Adipocyte (in vitro differentiated cells): Measurements from ENCODE around the gene CEBPG.

Experiments used
- DNase-seq: peaks from one replicate; pipeline ENCODE4 v3.0.0-alpha.2; 2015; ENCODE audit warnings: low read depth
- H3K27me3 ChIP-seq: replicated peaks from 2 replicates; pipeline ENCODE4 v1.7.0; 2013; ENCODE audit warnings: mild to moderate bottlenecking, low read length, moderate library complexity; ENCODE audit not compliant: control insufficient read depth, insufficient read depth
- H3K36me3 ChIP-seq: 2 replicates; pipeline ENCODE4 v1.7.0; 2013; ENCODE audit warnings: low read length, mild to moderate bottlenecking, moderate library complexity; ENCODE audit not compliant: control insufficient read depth, insufficient read depth, severe bottlenecking
- H3K4me1 ChIP-seq: 2 replicates; pipeline ENCODE4 v1.7.0; 2013; ENCODE audit warnings: mild to moderate bottlenecking, low read length, moderate library complexity; ENCODE audit not compliant: control insufficient read depth, insufficient read depth
- H3K4me3 ChIP-seq: 2 replicates; pipeline ENCODE4 v1.7.0; 2013; ENCODE audit warnings: mild to moderate bottlenecking, low read length, moderate library complexity
- H3K9ac ChIP-seq: 2 replicates; pipeline ENCODE4 v1.7.0; 2013; ENCODE audit warnings: mild to moderate bottlenecking, low read length, moderate library complexity
- H3K9me3 ChIP-seq: 2 replicates; pipeline ENCODE4 v1.7.0; 2013; ENCODE audit warnings: mild to moderate bottlenecking, low read length, moderate library complexity; ENCODE audit not compliant: control insufficient read depth

The CEBPG gene

DNA sequence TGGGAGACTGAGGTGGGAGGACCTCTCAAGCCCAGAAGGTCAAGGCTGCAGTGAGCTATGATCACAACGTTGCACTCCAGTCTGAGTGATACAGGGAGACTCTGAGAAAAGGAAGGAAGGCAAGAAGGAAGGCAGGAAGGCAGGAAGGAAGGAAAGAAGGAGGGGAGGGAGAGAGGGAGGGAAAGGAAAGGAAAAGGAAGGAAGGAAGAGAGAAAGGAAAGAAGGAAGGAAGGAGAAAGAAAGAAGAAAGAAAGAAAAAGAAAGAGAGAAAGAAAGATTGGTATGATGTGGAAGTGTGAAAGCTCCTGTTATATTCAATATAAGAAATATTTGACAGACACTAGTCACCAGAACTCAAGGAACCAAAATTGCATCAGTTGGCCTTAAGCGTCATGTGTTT lies 32.5 kb upstream of the CEBPG start:
- no peaks in the 10 kb centered on the region for H3K36me3 ChIP-seq
- no peak for DNase-seq
- no peak overlapping the region for H3K9ac ChIP-seq
- H3K4me3 ChIP-seq, result no peak overlapping the region
- peaks cover 10% of the 10 kb centered on the region for H3K4me1 ChIP-seq
- peaks cover 36% of the 10 kb centered on the region for H3K27me3 ChIP-seq
- H3K9me3 ChIP-seq, result no peaks in the 10 kb centered on the region

DNA sequence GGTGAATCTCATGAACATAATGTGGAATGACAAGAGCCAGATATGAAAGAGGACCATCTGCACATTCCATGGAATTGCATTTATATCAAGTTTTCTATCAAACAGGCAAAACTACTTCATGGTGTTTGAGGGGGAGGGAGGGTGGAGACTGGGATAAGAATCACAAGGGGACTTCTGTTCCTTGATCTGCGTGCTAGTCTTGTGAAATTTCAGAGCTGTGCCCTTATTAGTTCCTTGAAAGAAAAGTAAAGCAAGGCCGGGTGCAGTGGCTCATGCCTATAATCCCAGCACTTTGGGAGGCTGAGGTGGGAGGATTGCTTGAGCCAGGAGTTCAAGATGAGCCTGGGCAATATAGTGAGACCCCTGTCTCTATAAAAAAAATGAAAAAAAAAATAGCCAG lies 30.2 kb upstream of the CEBPG start:
- H3K27me3 ChIP-seq, result peaks cover 45% of the 10 kb centered on the region

DNA sequence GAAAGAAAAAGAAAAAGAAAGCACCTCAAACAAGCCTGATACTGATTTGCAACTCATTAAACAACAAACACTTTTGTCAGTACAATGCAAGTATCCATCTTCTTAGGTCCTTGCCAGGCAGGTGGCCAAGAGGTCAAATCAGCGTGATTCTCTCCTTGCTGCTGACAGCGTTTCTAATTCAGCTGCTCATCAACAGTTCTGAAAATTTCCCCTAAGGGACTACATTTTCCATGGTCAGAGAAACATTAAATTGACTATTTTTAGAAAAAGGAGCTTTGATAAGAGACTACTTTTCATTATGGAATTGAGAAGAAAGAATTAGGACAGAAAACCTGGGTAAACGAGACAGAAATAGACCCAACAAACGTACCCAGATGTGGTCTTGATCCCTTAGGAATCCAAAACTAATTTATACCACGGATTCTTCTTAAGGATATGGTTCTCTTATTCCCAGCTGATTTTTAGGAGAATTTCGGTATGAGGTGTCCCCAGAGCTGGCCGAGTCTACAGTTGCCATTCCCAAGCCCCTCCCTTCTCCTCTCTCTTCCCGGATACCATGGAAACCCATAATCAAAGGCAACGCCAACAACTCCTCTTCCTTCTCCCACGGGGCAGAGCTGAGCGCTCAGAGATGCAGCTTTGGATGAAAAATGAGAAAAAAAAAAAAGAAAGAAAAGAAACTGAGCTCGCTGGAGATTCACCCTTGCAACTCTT lies 29.5 kb upstream of the CEBPG start:
- Histone ChIP-seq H3K4me1 (peaks cover 21% of the 10 kb centered on the region), H3K27me3 (peaks cover 45% of the 10 kb centered on the region), H3K9ac (no peak overlapping the region), H3K9me3 (no peaks in the 10 kb centered on the region), H3K36me3 (no peaks in the 10 kb centered on the region), H3K4me3 (peak overlapping the region; percentile 42)
- peak; percentile 20 for DNase-seq

More for the DNA sequence above, 30.2 kb upstream of the CEBPG start:
- no peak overlapping the region for H3K4me3 ChIP-seq
- H3K9ac ChIP-seq, result no peak overlapping the region
- no peak for DNase-seq
- H3K4me1 ChIP-seq, result peaks cover 14% of the 10 kb centered on the region
- H3K9me3 ChIP-seq, result no peaks in the 10 kb centered on the region
- no peaks in the 10 kb centered on the region for H3K36me3 ChIP-seq

DNA sequence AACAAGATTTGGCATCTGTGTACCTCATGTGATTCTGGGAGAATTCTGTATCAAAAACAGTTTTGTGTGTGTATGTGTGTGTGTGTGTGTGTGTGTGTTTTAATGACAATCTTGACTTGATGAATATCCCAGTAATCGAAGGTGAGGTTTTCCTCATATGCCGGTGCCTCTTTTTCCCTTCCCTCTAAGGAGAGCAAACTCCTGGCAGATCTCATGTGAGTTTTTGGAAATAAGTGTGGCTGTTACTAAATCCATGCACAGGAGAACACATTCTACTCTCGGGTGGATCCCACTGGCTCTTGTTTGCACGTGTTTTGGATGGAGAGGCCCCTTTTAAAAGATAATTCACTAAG lies 29.0 kb upstream of the CEBPG start:
- H3K36me3 ChIP-seq, result no peaks in the 10 kb centered on the region
- H3K4me3 ChIP-seq, result peak overlapping the region; percentile 42
- DNase-seq, result no peak
- H3K4me1 ChIP-seq, result peaks cover 24% of the 10 kb centered on the region
- H3K27me3 ChIP-seq, result peaks cover 45% of the 10 kb centered on the region
- no peak overlapping the region for H3K9ac ChIP-seq
- H3K9me3 ChIP-seq, result no peaks in the 10 kb centered on the region

DNA sequence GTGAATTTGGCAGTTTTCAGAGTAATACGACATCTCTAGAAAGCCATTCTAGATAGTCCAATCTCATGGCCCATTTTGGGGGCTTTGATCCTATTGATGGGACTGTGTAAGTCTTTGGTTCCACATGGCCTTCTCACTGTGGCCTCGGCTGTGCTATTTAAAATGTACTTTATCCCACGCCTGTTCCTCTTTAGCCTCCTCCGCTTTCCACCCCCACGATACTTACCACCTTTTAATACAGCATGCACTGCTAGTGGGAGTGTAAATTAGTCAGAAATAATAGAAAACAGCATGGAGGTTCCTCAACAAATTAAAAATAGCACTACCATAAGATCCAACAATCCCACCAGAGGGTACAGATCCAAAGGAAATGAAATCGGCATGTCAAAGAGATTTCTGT lies 28.3 kb upstream of the CEBPG start:
- Histone ChIP-seq H3K9me3 (no peaks in the 10 kb centered on the region), H3K9ac (no peak overlapping the region), H3K27me3 (peaks cover 45% of the 10 kb centered on the region), H3K4me3 (no peak overlapping the region), H3K4me1 (peaks cover 27% of the 10 kb centered on the region), H3K36me3 (no peaks in the 10 kb centered on the region)
- DNase-seq, result no peak

DNA sequence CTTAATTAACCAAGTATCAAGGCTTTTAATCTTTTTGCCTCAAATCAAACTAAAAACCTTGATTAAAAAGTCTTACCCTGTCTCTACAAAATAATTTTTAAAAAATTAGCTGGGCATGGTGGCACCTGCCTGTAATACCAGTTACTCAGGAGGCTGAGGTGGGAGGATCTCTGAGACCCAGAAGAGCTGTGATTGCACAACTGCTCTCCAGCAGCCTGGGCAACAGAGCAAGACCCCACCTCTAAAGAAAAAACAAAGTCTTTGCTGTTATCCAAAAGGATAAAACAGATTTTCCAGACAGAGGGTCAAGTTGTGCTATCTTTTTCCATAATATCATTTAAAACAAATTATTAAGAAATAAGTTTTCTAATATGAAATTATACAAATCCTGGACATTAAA lies 26.8 kb upstream of the CEBPG start:
- no peak for DNase-seq

DNA sequence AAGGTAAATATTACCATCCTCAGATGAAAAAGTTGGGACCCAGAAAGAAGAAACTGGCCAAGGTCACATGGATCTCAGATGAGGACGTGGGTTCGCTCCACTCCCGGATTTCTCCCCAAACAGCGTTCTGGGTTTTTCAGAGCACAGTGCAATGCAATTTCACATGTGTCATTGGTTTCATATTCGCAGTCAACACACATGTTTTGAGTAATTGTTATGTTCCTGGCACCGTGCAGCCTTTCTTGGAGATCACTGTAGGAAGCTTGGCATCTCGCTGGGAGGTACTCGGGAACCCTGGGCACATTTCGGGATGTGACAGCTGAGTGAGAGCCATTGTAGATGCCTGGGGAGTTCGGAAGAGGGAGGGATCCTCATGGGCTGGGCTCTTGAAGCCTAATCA lies 26.2 kb upstream of the CEBPG start:
- DNase-seq, result no peak
- H3K9ac ChIP-seq, result no peak overlapping the region
- H3K27me3 ChIP-seq, result peaks cover 38% of the 10 kb centered on the region
- H3K36me3 ChIP-seq, result no peaks in the 10 kb centered on the region
- H3K4me1 ChIP-seq, result peaks cover 34% of the 10 kb centered on the region
- H3K4me3 ChIP-seq, result no peak overlapping the region
- no peaks in the 10 kb centered on the region for H3K9me3 ChIP-seq

More for the DNA sequence above, 26.8 kb upstream of the CEBPG start:
- peaks cover 41% of the 10 kb centered on the region for H3K27me3 ChIP-seq
- H3K36me3 ChIP-seq, result no peaks in the 10 kb centered on the region
- no peaks in the 10 kb centered on the region for H3K9me3 ChIP-seq
- no peak overlapping the region for H3K4me3 ChIP-seq
- H3K9ac ChIP-seq, result no peak overlapping the region
- peaks cover 34% of the 10 kb centered on the region for H3K4me1 ChIP-seq

DNA sequence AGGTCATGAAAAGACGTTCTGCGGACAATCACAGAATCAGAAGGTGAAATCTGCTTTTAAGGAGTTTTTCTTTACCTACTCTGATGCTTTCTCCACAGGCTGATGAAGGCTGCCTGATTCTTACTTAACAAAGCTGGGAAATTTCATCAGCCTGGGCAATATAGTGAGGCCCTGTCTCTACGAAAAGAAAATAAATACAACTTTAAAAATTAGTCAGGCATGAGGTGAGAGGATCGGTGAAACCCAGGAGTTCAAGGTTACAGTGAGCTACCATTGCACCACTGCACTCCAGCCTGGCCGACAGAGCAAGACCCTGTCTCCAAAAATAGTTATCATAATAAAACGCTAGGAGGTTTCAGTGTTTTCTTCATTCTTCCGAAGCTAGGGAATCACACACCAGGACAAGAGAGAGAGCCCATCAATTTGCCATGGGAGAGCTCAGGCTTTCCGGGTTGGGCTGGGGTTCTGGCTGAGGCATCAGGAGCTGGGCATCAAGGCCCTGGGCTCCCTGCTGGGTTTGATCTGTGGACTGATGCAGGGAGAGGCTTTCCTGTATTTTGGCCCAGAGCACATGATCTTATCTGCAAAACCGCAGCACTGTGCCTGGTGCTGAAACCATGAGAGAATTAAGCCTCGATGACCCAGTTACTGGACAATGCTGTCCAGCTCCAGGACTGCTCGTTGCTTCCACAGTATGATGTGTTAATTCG lies 25.1 kb upstream of the CEBPG start:
- Histone ChIP-seq H3K4me3 (no peak overlapping the region), H3K9ac (no peak overlapping the region), H3K4me1 (peaks cover 34% of the 10 kb centered on the region), H3K36me3 (no peaks in the 10 kb centered on the region), H3K27me3 (peaks cover 28% of the 10 kb centered on the region), H3K9me3 (no peaks in the 10 kb centered on the region)
- DNase-seq, result no peak

DNA sequence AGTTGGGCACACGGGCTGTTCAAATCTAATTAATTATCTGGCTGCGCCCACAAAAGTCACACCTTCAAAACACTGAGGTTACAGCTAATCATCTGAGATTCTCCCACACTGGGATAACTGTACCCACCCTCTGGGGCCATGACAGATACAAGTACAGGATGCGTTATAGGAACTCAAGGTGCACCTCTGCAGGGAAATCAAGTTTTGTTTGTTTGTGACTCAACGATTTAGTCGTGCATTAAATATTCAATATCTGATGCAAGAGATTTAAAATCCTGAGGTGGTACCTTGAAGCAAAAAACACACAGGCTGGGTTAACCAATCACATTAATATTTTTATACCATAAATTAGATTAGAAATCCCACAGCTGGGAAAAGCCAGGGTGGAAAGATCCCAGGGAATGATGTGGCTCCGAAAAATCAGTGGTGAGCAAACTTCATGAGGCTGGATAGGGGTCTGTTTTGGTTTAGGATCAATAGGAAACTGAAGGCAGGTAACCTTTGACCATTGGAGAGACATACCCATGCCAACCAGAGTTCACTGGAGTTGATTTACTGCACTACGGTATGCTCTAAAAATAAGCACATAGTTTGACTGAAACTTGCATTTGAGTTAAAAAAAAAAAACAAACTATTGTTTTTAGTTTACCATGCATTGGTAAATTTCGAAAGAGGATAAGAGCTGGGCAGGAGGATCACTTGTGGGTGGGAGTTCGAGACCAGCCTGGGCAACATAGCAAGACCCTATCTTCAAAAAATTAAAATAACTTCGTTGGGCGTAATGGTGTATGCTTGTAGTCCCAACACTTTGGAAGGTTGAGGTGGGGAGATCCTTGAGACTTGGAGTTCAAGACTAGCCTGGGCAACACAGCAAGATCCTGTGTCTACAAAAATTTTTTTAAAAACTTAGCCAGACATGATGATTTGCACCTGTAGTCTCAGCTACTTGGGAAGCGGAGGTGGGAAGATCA lies 23.9 kb upstream of the CEBPG start:
- Histone ChIP-seq H3K27me3 (peaks cover 20% of the 10 kb centered on the region), H3K4me1 (peaks cover 26% of the 10 kb centered on the region), H3K9me3 (no peaks in the 10 kb centered on the region), H3K36me3 (no peaks in the 10 kb centered on the region), H3K9ac (no peak overlapping the region), H3K4me3 (no peak overlapping the region)
- no peak for DNase-seq

DNA sequence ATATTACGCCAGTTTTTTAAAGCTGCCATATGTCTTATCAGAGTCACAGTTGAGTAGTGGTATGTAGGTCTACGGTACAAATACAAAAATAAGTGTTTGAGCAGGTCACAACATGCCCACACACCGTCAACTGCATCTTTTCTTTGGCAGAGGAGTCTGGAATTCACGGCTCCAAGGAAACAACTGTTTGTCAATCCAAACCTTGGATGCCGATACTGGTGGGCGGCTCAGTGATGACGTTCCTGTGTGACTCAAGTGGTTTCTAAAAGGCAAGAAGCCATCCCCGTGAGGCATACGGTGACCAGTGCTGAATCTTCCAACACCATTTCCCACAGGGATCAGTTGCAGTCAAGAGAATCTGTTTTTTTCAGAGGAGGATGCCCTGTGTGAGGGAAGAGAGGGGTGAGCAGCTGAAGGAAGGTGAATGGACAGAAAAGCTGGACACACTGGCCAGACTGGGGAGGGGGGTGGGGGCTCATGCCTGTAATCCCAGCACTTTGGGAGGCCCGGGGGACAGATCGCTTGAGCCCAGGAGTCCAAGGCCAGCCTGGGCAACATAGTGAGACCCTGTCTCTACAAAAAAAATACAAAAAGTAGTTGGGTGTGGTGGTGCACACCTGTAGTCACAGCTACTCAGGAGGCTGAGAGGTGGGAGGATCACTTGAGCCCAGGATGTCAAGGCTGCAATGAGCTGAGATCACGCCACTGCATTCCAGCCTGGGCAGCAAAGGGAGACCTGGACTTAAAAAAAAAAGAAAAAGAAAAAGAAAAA lies 22.8 kb upstream of the CEBPG start:
- Histone ChIP-seq H3K4me1 (peaks cover 24% of the 10 kb centered on the region), H3K9me3 (peaks cover 6% of the 10 kb centered on the region), H3K27me3 (peaks cover 10% of the 10 kb centered on the region), H3K36me3 (no peaks in the 10 kb centered on the region), H3K9ac (no peak overlapping the region), H3K4me3 (no peak overlapping the region)
- peak; percentile 14 for DNase-seq
